Epidermal melanocyte (primary cell): ENCODE results near the gene ADH5.
"Not testable (repeated sequence)": the region's sequence is repeated elsewhere in the genome, so short reads cannot be mapped to it uniquely, and the experiment has no call there.

ENCODE experiments used
- DNase-seq: peaks from one replicate; pipeline ENCODE4 v3.0.0; 2011; ENCODE audit warnings: low spot score; ENCODE audit not compliant: insufficient read length

ADH5 gene

GRCh38 chr4:99088481-99089365, at the start of gene ADH5:
Gene ADH5, minus strand, starts transcription at chr4:99088788. Its CDS starts 88 bp downstream, at chr4:99088700.
- peak; percentile 73 for DNase-seq

DNA sequence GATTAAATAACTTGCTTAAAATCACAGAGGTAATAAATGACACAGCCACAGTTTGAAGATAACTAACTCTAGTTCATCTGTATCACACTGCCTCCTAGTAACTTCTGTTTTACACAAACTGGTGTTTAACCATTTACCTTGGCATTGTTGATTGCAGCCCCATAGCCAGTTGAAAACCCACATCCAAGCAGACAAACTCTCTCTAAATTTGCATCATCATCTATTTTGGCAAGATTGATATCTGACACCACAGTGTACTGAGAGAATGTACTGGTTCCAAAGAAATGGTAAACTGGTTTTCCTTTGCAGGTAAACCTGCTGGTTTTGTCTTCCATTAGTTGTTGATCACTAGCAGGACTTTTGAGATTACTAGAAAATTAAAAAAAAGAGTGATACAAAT, 47.7 kb upstream of the ADH5 start:
- no peak for DNase-seq

- DNase-seq = no peak
Observed at GRCh38 chr4:99135541-99136162, 47.1 kb upstream of the ADH5 start.

- DNase-seq = no peak
Observed at GRCh38 chr4:99134586-99134985, 46.0 kb upstream of the ADH5 start.

DNA sequence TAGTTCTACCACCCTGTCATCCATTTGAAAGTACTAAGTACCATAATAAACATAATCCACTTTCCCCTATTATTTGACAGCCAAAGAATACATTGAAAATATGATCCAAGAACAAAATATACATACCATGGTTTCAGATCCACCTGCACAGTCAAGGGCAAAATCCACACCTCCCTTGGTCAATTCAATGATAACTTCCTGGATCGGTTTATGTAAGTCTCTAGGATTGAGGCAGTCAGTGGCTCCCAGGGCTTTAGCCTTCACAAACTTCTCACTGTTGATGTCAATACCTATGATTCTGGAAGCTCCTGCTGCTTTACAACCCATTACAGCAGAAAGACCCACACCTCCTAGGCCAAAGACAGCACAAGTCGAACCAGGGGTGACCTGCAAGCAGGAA, 42.8 kb upstream of the ADH5 start:
- DNase-seq = no peak

- DNase-seq = no peak
Observed at GRCh38 chr4:99126376-99126775, 37.8 kb upstream of the ADH5 start.

- DNase-seq = no peak
Observed at GRCh38 chr4:99121008-99121407, 32.4 kb upstream of the ADH5 start.

DNA sequence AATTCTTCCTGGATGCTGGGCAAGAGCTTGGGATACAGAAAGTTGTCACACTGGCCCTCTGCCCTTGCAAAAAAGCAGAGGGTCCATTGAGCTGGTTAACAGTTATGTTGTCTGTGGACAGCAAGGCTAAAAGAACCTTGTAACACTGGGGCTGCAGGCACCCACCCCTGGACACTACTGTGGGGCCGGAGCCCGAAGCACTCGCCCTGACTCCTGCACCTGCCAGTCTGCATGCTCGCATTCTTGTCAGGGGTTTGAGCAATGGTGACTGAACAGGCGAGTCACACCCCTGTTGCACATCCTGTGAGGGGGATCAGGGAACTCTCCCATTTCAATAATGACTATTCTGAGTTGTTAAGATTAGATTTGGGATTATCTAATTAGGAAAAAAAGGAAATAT, 31.9 kb upstream of the ADH5 start:
- no peak for DNase-seq

GRCh38 chr4:99117876-99118693, 29.5 kb upstream of the ADH5 start:
- DNase-seq = no peak

- DNase-seq = not testable (repeated sequence)
Observed at GRCh38 chr4:99117122-99117841, 28.7 kb upstream of the ADH5 start.

DNA sequence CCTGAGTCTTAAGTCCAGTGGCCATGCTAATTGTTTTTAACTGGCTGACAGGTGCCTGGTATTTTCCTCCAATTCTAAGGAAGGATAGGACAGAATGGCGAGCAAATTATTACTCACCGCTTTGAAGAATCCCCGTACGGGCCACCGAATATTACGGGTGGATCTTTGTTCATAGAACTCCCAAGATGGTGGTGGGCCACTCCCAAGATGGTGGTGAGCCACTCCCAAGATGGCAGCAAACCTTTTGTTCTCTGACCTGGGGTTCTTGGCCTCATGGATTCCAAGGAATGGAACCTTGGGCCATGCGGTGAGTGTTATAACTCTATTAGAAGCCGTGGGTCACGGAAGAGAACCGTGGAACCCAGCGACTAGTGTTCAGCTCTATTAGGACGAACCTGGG, 20.7 kb upstream of the ADH5 start:
- not testable (repeated sequence) for DNase-seq

GRCh38 chr4:99104153-99104552, 15.6 kb upstream of the ADH5 start:
- no peak for DNase-seq

GRCh38 chr4:99103166-99103565, 14.6 kb upstream of the ADH5 start:
- no peak for DNase-seq

DNA sequence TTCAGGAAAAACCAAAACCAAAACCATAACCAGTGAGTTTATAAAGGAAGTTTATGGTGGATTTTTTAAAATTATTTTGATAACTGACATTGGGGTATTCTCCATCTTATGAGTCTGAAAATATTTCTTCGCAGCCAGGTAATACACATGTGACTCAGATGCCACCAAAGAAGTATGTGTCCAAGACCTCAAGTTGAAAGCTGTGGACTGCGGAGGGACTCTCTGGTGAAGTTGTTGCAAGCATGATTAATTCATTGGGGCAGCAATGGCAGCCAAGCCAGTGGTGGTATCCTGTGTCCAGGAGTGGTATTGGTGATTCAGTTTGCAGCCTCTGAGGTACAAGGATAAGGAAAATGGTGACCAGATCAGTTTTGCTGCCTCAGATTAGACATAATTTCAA, 14.0 kb upstream of the ADH5 start:
- no peak for DNase-seq

DNA sequence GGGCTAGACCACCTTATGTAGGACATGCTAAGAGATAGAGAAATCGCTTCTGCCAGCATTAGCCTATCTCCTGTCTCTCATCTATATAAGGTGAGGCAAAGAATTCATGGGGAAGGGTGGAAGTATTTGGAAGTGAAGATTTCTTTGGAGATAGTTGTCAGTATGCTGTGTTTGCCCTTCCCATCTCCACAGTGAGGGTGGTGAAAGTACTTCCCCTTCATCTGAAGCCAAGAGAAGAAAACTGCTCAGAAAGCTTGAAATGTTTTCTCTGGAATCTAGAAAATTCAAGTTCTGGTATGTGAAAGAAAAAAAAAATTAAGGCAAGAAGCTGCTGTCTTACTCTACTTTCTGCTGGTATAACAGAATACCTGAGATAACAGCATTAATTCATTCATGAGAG, 12.3 kb upstream of the ADH5 start:
- DNase-seq = no peak

DNA sequence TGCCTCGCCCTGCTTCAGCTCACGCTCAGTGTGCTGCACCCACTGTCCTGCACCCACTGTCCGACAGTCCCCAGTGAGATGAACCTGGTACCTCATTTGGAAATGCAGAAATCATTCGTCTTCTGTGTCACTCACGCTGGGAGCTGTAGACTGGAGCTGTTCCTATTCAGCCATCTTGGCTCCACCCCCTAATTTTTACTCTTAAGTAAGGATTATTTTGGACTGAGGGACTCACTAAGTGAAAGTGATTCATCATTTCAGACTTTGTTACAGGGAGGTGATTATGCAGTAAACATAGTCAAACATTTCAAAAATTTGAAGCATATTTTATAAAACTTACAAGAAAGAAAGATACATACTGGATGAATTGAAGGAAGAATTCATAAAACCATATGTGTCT, 11.2 kb upstream of the ADH5 start:
- not testable (repeated sequence) for DNase-seq

GRCh38 chr4:99099311-99099710, 10.7 kb upstream of the ADH5 start:
- no peak for DNase-seq

- DNase-seq = not testable (repeated sequence)
Observed at GRCh38 chr4:99091841-99092240, 3.3 kb upstream of the ADH5 start.

DNA sequence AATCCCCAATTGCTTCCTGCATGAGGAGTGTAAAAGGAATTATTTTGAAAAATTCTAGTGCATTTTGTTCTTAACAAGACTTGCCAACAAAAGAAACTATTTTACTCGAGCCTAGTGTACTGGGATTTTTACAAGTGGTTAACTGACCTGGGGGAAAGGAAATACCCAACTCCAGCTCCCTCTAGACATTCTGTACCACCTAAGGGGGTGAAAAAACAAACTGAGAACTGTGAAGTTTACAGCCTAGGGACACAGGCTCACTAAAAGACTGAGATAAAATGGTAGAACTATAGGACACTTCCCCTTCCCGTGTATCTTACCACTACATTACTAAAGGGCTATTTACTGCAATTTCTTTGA, 2.6 kb upstream of the ADH5 start:
- no peak for DNase-seq

GRCh38 chr4:99090481-99091215, 2.1 kb upstream of the ADH5 start:
- no peak for DNase-seq

GRCh38 chr4:99088023-99088449, 552 bp downstream of the ADH5 start:
- peak; percentile 57 for DNase-seq
